Measurements from ENCODE around the gene TNC.

TNC gene

GRCh38 chr9:115005322-115005721 lies 112.6 kb downstream of the TNC start:
- no peak for DNase-seq

- no peak for DNase-seq
Measured at GRCh38 chr9:115004545-115004944, 113.4 kb downstream of the TNC start.

- DNase-seq: no peak
Measured at GRCh38 chr9:115002371-115003120, 115.4 kb downstream of the TNC start.

GRCh38 chr9:115000217-115000639 lies 117.7 kb downstream of the TNC start:
- DNase-seq: no peak

GRCh38 chr9:114998326-114998725 lies 119.6 kb downstream of the TNC start:
- DNase-seq: no peak

GRCh38 chr9:114995681-114996221 lies 122.2 kb downstream of the TNC start:
- DNase-seq: no peak

GRCh38 chr9:114994768-114995167 lies 123.2 kb downstream of the TNC start:
- no peak for DNase-seq

GRCh38 chr9:114991861-114992260 lies 126.1 kb downstream of the TNC start:
- no peak for DNase-seq

- no peak for DNase-seq
Measured at GRCh38 chr9:114990901-114991300, 127.1 kb downstream of the TNC start.

- DNase-seq: no peak
Measured at GRCh38 chr9:114989600-114990410, 128.2 kb downstream of the TNC start.

GRCh38 chr9:114988962-114989599 lies 128.9 kb downstream of the TNC start:
- no peak for DNase-seq

GRCh38 chr9:114987116-114987515 lies 130.8 kb downstream of the TNC start:
- no peak for DNase-seq

- no peak for DNase-seq
Measured at GRCh38 chr9:114985959-114986501, 131.9 kb downstream of the TNC start.

GRCh38 chr9:114981063-114981462 lies 136.9 kb downstream of the TNC start:
- DNase-seq: no peak

- DNase-seq: no peak
Measured at GRCh38 chr9:114973216-114973615, 144.7 kb downstream of the TNC start.

- no peak for DNase-seq
Measured at GRCh38 chr9:114972510-114973136, 145.3 kb downstream of the TNC start.

Measured in islet precursor cell (in vitro differentiated cells).